B cell (primary cell): ENCODE results near the gene KLHDC8A. TPM values are rescaled to one million over a fixed set of nuclear protein-coding genes. Genes with fewer than 3 reads are reported as not detected.

ENCODE experiments used
- ATAC-seq: fragments of 200-7000 bp; cut with Tn5 transposase; one replicate; pipeline ENCODE4 v1.10.0; 2021; ENCODE audit warnings: low read depth, mild to moderate bottlenecking, moderate number of reproducible peaks, moderate library complexity
- CTCF ChIA-PET: fragments of 350-600 bp; sonication (Branson Sonifier 250); formaldehyde crosslinking; loops from one replicate; lab custom pipeline; 2021; ENCODE audit warnings: antibody characterized with exemption, inconsistent platforms; lab: Charles Lee
- POLR2A ChIA-PET: fragments of 350-600 bp; sonication (Branson Sonifier 250); formaldehyde crosslinking; loops from one replicate; lab custom pipeline; 2021; ENCODE audit warnings: antibody characterized with exemption; lab: Charles Lee
- DNase-seq: peaks from one replicate; pipeline ENCODE4 v3.0.0; 2013
- H2AFZ ChIP-seq: 2 replicates; pipeline ENCODE4 v1.6.1; 2012; ENCODE audit warnings: mild to moderate bottlenecking, low read depth, low read length; ENCODE audit not compliant: insufficient read depth, poor library complexity, severe bottlenecking
- H3K27ac ChIP-seq, 2 donors: 1 replicate in 1 of 2; 2 replicates in 1 of 2; pipeline ENCODE4 v1.5.1; 2012 to 2013; ENCODE audit warnings: low read length in 2 of 2, mild to moderate bottlenecking in 2 of 2, moderate library complexity in 1 of 2
- H3K27me3 ChIP-seq, 4 experiments: fragments of 200-600 bp in 1 of 4; sonication (generic) in 1 of 4; replicated peaks in 1 of 4; 1 replicate in 2 of 4; 2 replicates in 2 of 4; pipeline versions ENCODE4 v1.6.1 to v1.7.0; 2013 to 2016; ENCODE audit warnings: low read length in 3 of 4, mild to moderate bottlenecking in 2 of 4, mixed read lengths in 1 of 4, moderate library complexity in 1 of 4; ENCODE audit not compliant: insufficient read depth in 4 of 4, control insufficient read depth in 3 of 4; ENCODE audit errors: control extremely low read depth in 1 of 4
- H3K36me3 ChIP-seq, 2 experiments: replicated peaks in 1 of 2; 1 replicate in 1 of 2; 2 replicates in 1 of 2; pipeline versions ENCODE4 v1.6.1 to v1.7.1; 2013; ENCODE audit warnings: low read length in 1 of 2; ENCODE audit not compliant: insufficient read depth in 2 of 2, control insufficient read depth in 1 of 2; ENCODE audit errors: control extremely low read depth in 1 of 2, extremely low read depth in 1 of 2
- H3K4me1 ChIP-seq, 2 donors: fragments of 200-600 bp in 1 of 2; sonication (generic) in 1 of 2; 1 replicate in 1 of 2; 2 replicates in 1 of 2; pipeline versions ENCODE4 v1.5.1 to v1.6.1; 2013 to 2017; ENCODE audit warnings: low read length in 2 of 2; ENCODE audit not compliant: control insufficient read depth in 2 of 2, insufficient read depth in 2 of 2
- H3K4me2 ChIP-seq: replicated peaks from 2 replicates; pipeline ENCODE3; 2012; ENCODE audit warnings: mild to moderate bottlenecking, low read depth, low read length; ENCODE audit not compliant: poor library complexity, severe bottlenecking
- H3K4me3 ChIP-seq, 5 experiments: fragments of 200-600 bp in 1 of 5; sonication (generic) in 1 of 5; 1 replicate in 3 of 5; 2 replicates in 2 of 5; pipeline versions ENCODE4 v1.5.1 to v1.7.0; 2011 to 2016; ENCODE audit warnings: low read length in 4 of 5, mild to moderate bottlenecking in 4 of 5, low read depth in 2 of 5, control low read depth in 1 of 5, moderate library complexity in 1 of 5; ENCODE audit not compliant: insufficient read depth in 1 of 5; ENCODE audit errors: control extremely low read depth in 1 of 5, extremely low read depth in 1 of 5
- H3K79me2 ChIP-seq: fragments of 200-600 bp; sonication (generic); one replicate; pipeline ENCODE4 v1.6.0; 2016; ENCODE audit warnings: low read length; ENCODE audit not compliant: control insufficient read depth, insufficient read depth
- H3K9ac ChIP-seq: fragments of 200-600 bp; sonication (generic); 2 replicates; pipeline ENCODE4 v1.6.1; 2017; ENCODE audit warnings: mild to moderate bottlenecking, low read length, moderate library complexity
- H3K9me3 ChIP-seq, 3 donors: one replicate each; pipeline versions ENCODE4 v1.6.1 to v1.7.1; 2013; ENCODE audit warnings: low read length in 2 of 3; ENCODE audit not compliant: control insufficient read depth in 2 of 3, insufficient read depth in 1 of 3; ENCODE audit errors: control extremely low read depth in 1 of 3
- H4K20me1 ChIP-seq: 2 replicates; pipeline ENCODE4 v1.6.0; 2012; ENCODE audit warnings: mild to moderate bottlenecking, low read length; ENCODE audit not compliant: insufficient read depth, control insufficient read depth, poor library complexity, severe bottlenecking
- H3K27ac Mint-ChIP-seq: one replicate; pipeline ENCODE4 v1.8.0; 2021; ENCODE audit warnings: mixed read lengths
- H3K27me3 Mint-ChIP-seq: one replicate; pipeline ENCODE4 v1.8.0; 2021; ENCODE audit warnings: mixed read lengths
- H3K4me1 Mint-ChIP-seq: one replicate; pipeline ENCODE4 v1.8.0; 2021; ENCODE audit warnings: mixed read lengths
- H3K4me3 Mint-ChIP-seq: one replicate; pipeline ENCODE4 v1.8.0; 2021; ENCODE audit warnings: mixed read lengths
- H3K9me3 Mint-ChIP-seq: one replicate; pipeline ENCODE4 v1.8.0; 2022; ENCODE audit warnings: mixed read lengths; ENCODE audit not compliant: insufficient read depth
- EZH2 ChIP-seq: IDR thresholded peaks from 2 replicates; pipeline ENCODE4 v1.6.1; 2012; ENCODE audit warnings: borderline replicate concordance, low read depth, mild to moderate bottlenecking, moderate library complexity, low read length; ENCODE audit not compliant: insufficient read depth, poor library complexity, severe bottlenecking
- WGBS: methylation state at CpG from one replicate; pipeline ENCODE4 v1.1.5; 2013; ENCODE audit warnings: missing lambda C conversion rate; ENCODE audit not compliant: insufficient coverage; 5-methylcytosine and 5-hydroxymethylcytosine counted together
- intact Hi-C: fragments of 100-400 bp; cut with micrococcal nuclease; formaldehyde crosslinking; loops from one replicate; pipeline ENCODE4 v1.10.0; 2022
- polyA plus RNA-seq: library from polyadenylated mRNA; depleted of rRNA; stranded (reverse); fragments of >200 nt; gene quantifications from 2 replicates; pipeline ENCODE4 v1.2.3, GENCODE V29; 2012
- total RNA-seq, 2 donors: library from RNA; stranded (reverse); fragments of 120-200 nt in 1 of 2; gene quantifications; 1 replicate in 1 of 2; 2 replicates in 1 of 2; pipeline versions ENCODE4 v1.2.3 to v1.2.4, GENCODE V29; 2013 to 2022
- TF ChIP-seq, protein P1 (sequence below): fragments of 200-600 bp; IDR thresholded peaks from one replicate; pipeline ENCODE4 v1.8.0; 2022; ENCODE audit warnings: antibody characterized with exemption, mild to moderate bottlenecking

Gene KLHDC8A
- total and polyA plus RNA-seq, 2 donors (not counting 1 experiment from before 2014, with no cell fraction given), result 0.39 to 0.60 TPM

DNA sequence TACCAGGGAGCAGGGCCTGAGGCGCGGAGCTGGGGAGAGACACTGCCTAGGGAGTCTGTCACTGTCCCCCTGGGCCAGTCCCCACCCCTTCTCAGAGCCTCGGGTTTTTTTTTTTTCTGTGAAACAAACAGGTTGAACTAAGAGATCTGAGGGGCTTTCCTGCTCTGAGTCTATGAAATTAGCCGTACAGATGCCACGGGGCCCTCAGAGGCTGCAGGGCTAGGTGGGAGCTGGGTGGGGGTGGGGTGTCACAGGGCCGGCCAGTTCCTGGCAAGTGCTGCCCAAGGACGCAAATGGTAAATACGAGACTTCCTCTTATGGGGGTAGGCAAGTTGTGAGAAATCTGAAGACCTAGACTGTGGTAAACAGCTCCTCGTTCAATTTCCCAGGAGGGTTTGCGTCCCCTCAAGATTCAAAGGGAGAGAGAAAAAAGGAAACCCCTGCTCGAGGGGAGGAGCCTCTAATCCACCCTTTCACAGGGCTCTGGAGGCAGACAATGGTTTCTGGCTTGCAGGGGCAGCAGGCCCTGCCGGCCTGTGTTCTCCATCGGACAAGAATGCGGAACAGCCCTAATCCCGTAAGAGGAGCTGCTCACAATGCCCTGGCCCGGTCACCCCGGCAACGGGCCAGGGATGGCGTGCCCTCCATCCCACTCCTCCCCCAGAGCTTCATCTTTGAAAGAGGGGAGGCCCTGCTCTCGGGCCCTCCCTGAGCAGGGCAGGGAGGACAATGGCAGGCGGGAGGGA, 43.0 kb downstream of the KLHDC8A start:
- ChIA-PET POLR2A (interaction anchor here (0.5 to 17.1 kb wide), 14 partner anchors 10 to 264 kb away, joined by 3 to 372 read pairs (median 8); no protein-coding TSS in a partner anchor), CTCF (interaction anchor here (0.6 to 56.6 kb wide), 8 partner anchors 12 to 797 kb away, joined by 3 to 2421 read pairs (median 5); partner anchors contain the start of genes MDM4, NUAK2 and TMCC2)
- peak overlapping the region; percentile 98 for H3K27ac Mint-ChIP-seq
- TF ChIP-seq, protein P1, sequence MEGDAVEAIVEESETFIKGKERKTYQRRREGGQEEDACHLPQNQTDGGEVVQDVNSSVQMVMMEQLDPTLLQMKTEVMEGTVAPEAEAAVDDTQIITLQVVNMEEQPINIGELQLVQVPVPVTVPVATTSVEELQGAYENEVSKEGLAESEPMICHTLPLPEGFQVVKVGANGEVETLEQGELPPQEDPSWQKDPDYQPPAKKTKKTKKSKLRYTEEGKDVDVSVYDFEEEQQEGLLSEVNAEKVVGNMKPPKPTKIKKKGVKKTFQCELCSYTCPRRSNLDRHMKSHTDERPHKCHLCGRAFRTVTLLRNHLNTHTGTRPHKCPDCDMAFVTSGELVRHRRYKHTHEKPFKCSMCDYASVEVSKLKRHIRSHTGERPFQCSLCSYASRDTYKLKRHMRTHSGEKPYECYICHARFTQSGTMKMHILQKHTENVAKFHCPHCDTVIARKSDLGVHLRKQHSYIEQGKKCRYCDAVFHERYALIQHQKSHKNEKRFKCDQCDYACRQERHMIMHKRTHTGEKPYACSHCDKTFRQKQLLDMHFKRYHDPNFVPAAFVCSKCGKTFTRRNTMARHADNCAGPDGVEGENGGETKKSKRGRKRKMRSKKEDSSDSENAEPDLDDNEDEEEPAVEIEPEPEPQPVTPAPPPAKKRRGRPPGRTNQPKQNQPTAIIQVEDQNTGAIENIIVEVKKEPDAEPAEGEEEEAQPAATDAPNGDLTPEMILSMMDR, result no peak
- TF ChIP-seq EZH2, result no peak
- H3K27me3 Mint-ChIP-seq, result no peaks in the 10 kb centered on the region
- WGBS, result 10% methylated on average over 15 of the region's 21 CpGs
- no peaks in the 10 kb centered on the region for H3K9me3 Mint-ChIP-seq
- intact Hi-C loops, result loop anchor here (1.0 to 10.0 kb wide), 5 partner anchors 8 to 321 kb away; partner anchors contain the start of genes ELK4 and NUAK2
- peaks cover 95% of the 10 kb centered on the region for H4K20me1 ChIP-seq
- H3K9ac ChIP-seq, result peak overlapping the region; percentile 71
- peaks cover 100% of the 10 kb centered on the region for H3K79me2 ChIP-seq
- H3K4me2 ChIP-seq, result peak overlapping the region; percentile 96
- peaks cover 88 to 91% of the 10 kb centered on the region in 2 donors for H3K4me1 ChIP-seq
- H3K4me3 ChIP-seq, result peak overlapping the region; percentile 39 to 74 (median 56)
- peaks cover 2 to 69% of the 10 kb centered on the region in 2 experiments for H3K36me3 ChIP-seq
- peak overlapping the region; percentile 82 to 98 for H3K27ac ChIP-seq
- H2AFZ ChIP-seq, result peak overlapping the region; percentile 26
- peak; percentile 83 for ATAC-seq
- peak overlapping the region; percentile 94 for H3K4me3 Mint-ChIP-seq
- peaks cover 93% of the 10 kb centered on the region for H3K4me1 Mint-ChIP-seq
- no peaks in the 10 kb centered on the region for H3K9me3 ChIP-seq
- peak; percentile 90 for DNase-seq
- no peaks in the 10 kb centered on the region for H3K27me3 ChIP-seq
